ENCODE results near the gene CBR1. TPM values are rescaled to one million over a fixed set of nuclear protein-coding genes. Genes with fewer than 3 reads are reported as not detected.

Gene CBR1
- total and polyA plus RNA-seq, 5 experiments from 2014 or later, result 23.9 to 59.9 (median 36.3) TPM

- POLR2A ChIA-PET, result interaction anchor here (0.7 kb wide), 1 partner anchor 14 kb away, joined by 4 read pairs; no protein-coding TSS in a partner anchor
- H3K27me3 Mint-ChIP-seq, result peaks cover 0 to 1% (median 0%) of the 10 kb centered on the region in 5 donors
- DNase-seq, result no peak
- H3K4me3 Mint-ChIP-seq, result no peak overlapping the region
- peaks cover 13 to 32% (median 21%) of the 10 kb centered on the region in 4 donors for H3K4me1 Mint-ChIP-seq
- ATAC-seq, result no peak
- H3K27ac Mint-ChIP-seq, result peak overlapping the region in 1 of 10 donors; percentile 8
- peaks cover 0 to 2% (median 0%) of the 10 kb centered on the region in 9 donors for H3K9me3 Mint-ChIP-seq
- peaks cover 7 to 72% (median 12%) of the 10 kb centered on the region in 3 donors for H3K36me3 Mint-ChIP-seq
These were observed 14.3 kb upstream of the CBR1 start for GRCh38 chr21:36055551-36055950.

GRCh38 chr21:36059823-36060158 lies 10.0 kb upstream of the CBR1 start:
- no peak for ATAC-seq

GRCh38 chr21:36060159-36060921 lies 9.5 kb upstream of the CBR1 start, which contains the start of gene SETD4:
Gene SETD4 (minus strand): TSS chr21:36060526. CDS start chr21:36058888, 1,638 bp downstream.
- DNase-seq (peak; percentile 81 to 99 (median 92)), ATAC-seq (peak; percentile 89 to 92)
- H3K36me3 Mint-ChIP-seq, result peaks cover 5 to 34% (median 6%) of the 10 kb centered on the region in 3 donors
- peak within 1 kb of the TSS; percentile 95 to 99 (median 98) for H3K27ac Mint-ChIP-seq
- H3K4me3 Mint-ChIP-seq, result peak within 1 kb of the TSS; percentile 94 to 98 (median 96)
- H3K27me3 Mint-ChIP-seq, result peaks cover 0 to 1% (median 0%) of the 10 kb centered on the region in 5 donors
- peaks cover 15 to 26% (median 19%) of the 10 kb centered on the region in 4 donors for H3K4me1 Mint-ChIP-seq
- H3K9me3 Mint-ChIP-seq, result peaks cover 0 to 2% (median 0%) of the 10 kb centered on the region in 9 donors
- POLR2A ChIA-PET, result interaction anchor here (0.6 to 3.4 kb wide), 18 partner anchors 10 to 1161 kb away, joined by 3 to 60 read pairs (median 5); partner anchors contain the start of genes CBR1, CBR3 and MORC3

More at GRCh38 chr21:36059823-36060158, 10.0 kb upstream of the CBR1 start:
- Mint-ChIP-seq H3K4me3 (peak overlapping the region; percentile 94 to 98 (median 96)), H3K9me3 (peaks cover 0 to 2% (median 0%) of the 10 kb centered on the region in 9 donors), H3K27ac (peak overlapping the region; percentile 95 to 99 (median 98)), H3K27me3 (peaks cover 0 to 1% (median 0%) of the 10 kb centered on the region in 5 donors), H3K36me3 (peaks cover 5 to 40% (median 6%) of the 10 kb centered on the region in 3 donors), H3K4me1 (peaks cover 15 to 26% (median 19%) of the 10 kb centered on the region in 4 donors)
- peak in 2 of 10 donors; percentile 4 to 9 for DNase-seq
- POLR2A ChIA-PET, result interaction anchor here (0.6 to 3.4 kb wide), 18 partner anchors 10 to 1161 kb away, joined by 3 to 60 read pairs (median 5); partner anchors contain the start of genes CBR1, CBR3 and MORC3

- H3K36me3 Mint-ChIP-seq, result peaks cover 0 to 23% (median 6%) of the 10 kb centered on the region in 3 donors
- peak overlapping the region in 3 of 10 donors; percentile 95 to 99 (median 98) for H3K27ac Mint-ChIP-seq
- peak overlapping the region in 7 of 10 donors; percentile 25 to 98 (median 68) for H3K4me3 Mint-ChIP-seq
- H3K9me3 Mint-ChIP-seq, result peaks cover 0 to 2% (median 0%) of the 10 kb centered on the region in 9 donors
- no peak for DNase-seq
- ATAC-seq, result no peak
- H3K27me3 Mint-ChIP-seq, result peaks cover 0 to 1% (median 0%) of the 10 kb centered on the region in 5 donors
- POLR2A ChIA-PET, result interaction anchor here (3.4 kb wide), 1 partner anchor 9 kb away, joined by 60 read pairs; the partner anchor contains the start of gene CBR1
- peaks cover 14 to 26% (median 19%) of the 10 kb centered on the region in 4 donors for H3K4me1 Mint-ChIP-seq
These were observed 8.4 kb upstream of the CBR1 start for GRCh38 chr21:36061445-36061844.

- DNase-seq (no peak), ATAC-seq (no peak)
- peak overlapping the region in 2 of 10 donors; percentile 30 to 87 for H3K27ac Mint-ChIP-seq
- H3K36me3 Mint-ChIP-seq, result peaks cover 0 to 3% (median 2%) of the 10 kb centered on the region in 3 donors
- H3K27me3 Mint-ChIP-seq, result peaks cover 0 to 1% (median 0%) of the 10 kb centered on the region in 5 donors
- POLR2A ChIA-PET, result no interaction called here
- H3K4me1 Mint-ChIP-seq, result peaks cover 8 to 16% (median 10%) of the 10 kb centered on the region in 4 donors
- peak overlapping the region in 1 of 10 donors; percentile 45 for H3K4me3 Mint-ChIP-seq
- peaks cover 0 to 6% (median 0%) of the 10 kb centered on the region in 9 donors for H3K9me3 Mint-ChIP-seq
These were observed 6.3 kb upstream of the CBR1 start for GRCh38 chr21:36063375-36064084.

GRCh38 chr21:36064085-36064460 lies 5.8 kb upstream of the CBR1 start:
- Mint-ChIP-seq H3K36me3 (peaks cover 0 to 4% (median 4%) of the 10 kb centered on the region in 3 donors), H3K27ac (peak overlapping the region in 2 of 10 donors; percentile 30 to 87)

GRCh38 chr21:36065497-36066036 lies 4.3 kb upstream of the CBR1 start:
- ATAC-seq, result no peak
- H3K27ac Mint-ChIP-seq, result no peak overlapping the region
- H3K27me3 Mint-ChIP-seq, result no peaks in the 10 kb centered on the region
- peaks cover 0 to 5% (median 4%) of the 10 kb centered on the region in 3 donors for H3K36me3 Mint-ChIP-seq
- no peak overlapping the region for H3K4me3 Mint-ChIP-seq
- peaks cover 0 to 16% (median 6%) of the 10 kb centered on the region in 9 donors for H3K9me3 Mint-ChIP-seq
- H3K4me1 Mint-ChIP-seq, result peaks cover 15 to 23% (median 18%) of the 10 kb centered on the region in 4 donors
- DNase-seq, result no peak
- POLR2A ChIA-PET, result no interaction called here

More at GRCh38 chr21:36064085-36064460, 5.8 kb upstream of the CBR1 start:
- DNase-seq (no peak), ATAC-seq (no peak)
- POLR2A ChIA-PET, result no interaction called here
- Mint-ChIP-seq H3K4me1 (peaks cover 7 to 15% (median 11%) of the 10 kb centered on the region in 4 donors), H3K9me3 (peaks cover 0 to 10% (median 4%) of the 10 kb centered on the region in 9 donors), H3K4me3 (peak overlapping the region in 1 of 10 donors; percentile 31), H3K27me3 (peaks cover 0 to 1% (median 0%) of the 10 kb centered on the region in 5 donors)

- peak overlapping the region in 8 of 10 donors; percentile 34 to 92 (median 90) for H3K4me3 Mint-ChIP-seq
These were observed 951 bp upstream of the CBR1 start for GRCh38 chr21:36068748-36069398.

GRCh38 chr21:36070999-36071398 lies 1.2 kb downstream of the CBR1 start:
- no peak for ATAC-seq
- no peak for DNase-seq
- Mint-ChIP-seq H3K4me1 (peaks cover 30 to 47% (median 39%) of the 10 kb centered on the region in 4 donors), H3K27ac (peak overlapping the region; percentile 19 to 90 (median 78)), H3K9me3 (peaks cover 0 to 16% (median 6%) of the 10 kb centered on the region in 9 donors), H3K4me3 (peak overlapping the region; percentile 85 to 92 (median 91)), H3K36me3 (peaks cover 12 to 26% (median 22%) of the 10 kb centered on the region in 3 donors), H3K27me3 (no peaks in the 10 kb centered on the region)
- POLR2A ChIA-PET, result interaction anchor here (0.6 to 2.8 kb wide), 4 partner anchors 8 to 336 kb away, joined by 3 to 60 read pairs (median 8); partner anchors contain the start of gene SETD4

More at GRCh38 chr21:36068748-36069398, 951 bp upstream of the CBR1 start:
- DNase-seq, result no peak
- Mint-ChIP-seq H3K36me3 (peaks cover 12 to 23% (median 22%) of the 10 kb centered on the region in 3 donors), H3K27me3 (no peaks in the 10 kb centered on the region), H3K9me3 (peaks cover 0 to 16% (median 6%) of the 10 kb centered on the region in 9 donors), H3K27ac (peak overlapping the region in 5 of 10 donors; percentile 28 to 90 (median 83)), H3K4me1 (peaks cover 28 to 47% (median 38%) of the 10 kb centered on the region in 4 donors)
- no peak for ATAC-seq
- POLR2A ChIA-PET, result interaction anchor here (0.6 to 2.8 kb wide), 8 partner anchors 9 to 1308 kb away, joined by 3 to 60 read pairs (median 4); partner anchors contain the start of gene SETD4

GRCh38 chr21:36072453-36073162 lies 2.8 kb downstream of the CBR1 start:
- Mint-ChIP-seq H3K4me3 (peak overlapping the region in 6 of 10 donors; percentile 31 to 92 (median 57)), H3K4me1 (peaks cover 30 to 52% (median 45%) of the 10 kb centered on the region in 4 donors), H3K9me3 (peaks cover 0 to 13% (median 6%) of the 10 kb centered on the region in 9 donors), H3K27ac (no peak overlapping the region), H3K27me3 (no peaks in the 10 kb centered on the region), H3K36me3 (peaks cover 12 to 26% (median 22%) of the 10 kb centered on the region in 3 donors)
- no peak for DNase-seq
- ATAC-seq, result no peak
- POLR2A ChIA-PET, result interaction anchor here (1.6 kb wide), 1 partner anchor 12 kb away, joined by 7 read pairs; the partner anchor contains the start of gene SETD4
